GM19043 (cell line): ENCODE data around the gene PARP6.

Experiments
- ATAC-seq: cut with Tn5 transposase; IDR thresholded peaks from one replicate; pipeline ENCODE4 v1.9.1; 2021; ENCODE audit warnings: low read depth; ENCODE audit not compliant: unreplicated experiment

PARP6 gene

GRCh38 chr15:72201391-72201921 lies 70.9 kb downstream of the PARP6 start:
- no peak for ATAC-seq

GRCh38 chr15:72200395-72201237 lies 71.7 kb downstream of the PARP6 start:
- no peak for ATAC-seq

GRCh38 chr15:72199721-72200212 lies 72.6 kb downstream of the PARP6 start:
- no peak for ATAC-seq

GRCh38 chr15:72199205-72199515 lies 73.2 kb downstream of the PARP6 start:
- no peak for ATAC-seq

- no peak for ATAC-seq
Observed at GRCh38 chr15:72198356-72199204, 73.8 kb downstream of the PARP6 start.

GRCh38 chr15:72197460-72198355 lies 74.6 kb downstream of the PARP6 start, which contains the start of gene GRAMD2A:
Gene GRAMD2A (minus strand): TSS chr15:72197787.
- ATAC-seq = no peak

- ATAC-seq = no peak
Observed at GRCh38 chr15:72197041-72197459, 75.3 kb downstream of the PARP6 start.

GRCh38 chr15:72196409-72197040 lies 75.8 kb downstream of the PARP6 start:
- ATAC-seq = no peak

GRCh38 chr15:72195101-72195511 lies 77.2 kb downstream of the PARP6 start:
- ATAC-seq = no peak

GRCh38 chr15:72193836-72194396 lies 78.4 kb downstream of the PARP6 start:
- ATAC-seq = no peak

- ATAC-seq = no peak
Observed at GRCh38 chr15:72192416-72192815, 79.9 kb downstream of the PARP6 start.
